OCI-LY1 (cell line): ENCODE results near the gene UTP3.

Source experiments
- EZH2 ChIP-seq: fragments of 200-600 bp; sonication (generic), shearing (Covaris generic); IDR thresholded peaks from 2 replicates; pipeline ENCODE4 v1.8.0; 2017; ENCODE audit warnings: borderline replicate concordance, mixed run types, mild to moderate bottlenecking, antibody characterized with exemption, low read length, moderate library complexity, mixed read lengths
- TF ChIP-seq, protein P1 (sequence below): fragments of 200-600 bp; sonication (generic), shearing (Covaris generic); IDR thresholded peaks from 2 replicates; pipeline ENCODE4 v1.5.1; 2017; ENCODE audit warnings: mild to moderate bottlenecking, antibody characterized with exemption, low read length, moderate library complexity, mixed read lengths

DNA sequence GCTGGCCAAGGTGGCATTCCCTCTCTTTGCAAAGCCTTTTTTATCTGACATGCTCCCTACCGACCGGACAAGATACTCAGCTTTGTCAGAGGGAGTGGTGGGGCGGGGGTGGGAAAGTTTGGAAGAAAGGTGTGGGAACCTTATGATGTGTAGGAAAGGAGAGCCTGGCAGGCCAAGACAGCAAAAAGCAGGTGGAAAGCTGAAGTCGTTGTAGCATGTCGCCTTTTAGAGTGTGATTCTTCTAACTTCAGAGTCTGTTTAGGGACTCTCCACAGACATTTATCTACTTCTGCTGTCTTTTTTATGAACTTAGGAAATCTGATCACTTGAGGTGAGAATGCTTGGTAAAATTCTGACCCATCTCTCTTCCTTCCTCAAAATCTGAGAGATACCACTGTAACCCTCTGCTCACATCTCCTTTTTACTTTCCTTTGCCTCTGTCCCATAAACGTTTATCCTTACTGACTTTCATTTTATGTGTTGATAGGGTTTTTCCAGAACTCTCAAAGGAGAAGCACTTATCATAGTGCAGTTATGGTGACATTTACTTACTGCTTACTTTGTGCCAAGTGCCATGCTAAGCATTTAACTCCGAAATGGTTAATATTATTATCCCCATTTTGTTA is 25.2 kb downstream of the UTP3 start:
- TF ChIP-seq, protein P1, sequence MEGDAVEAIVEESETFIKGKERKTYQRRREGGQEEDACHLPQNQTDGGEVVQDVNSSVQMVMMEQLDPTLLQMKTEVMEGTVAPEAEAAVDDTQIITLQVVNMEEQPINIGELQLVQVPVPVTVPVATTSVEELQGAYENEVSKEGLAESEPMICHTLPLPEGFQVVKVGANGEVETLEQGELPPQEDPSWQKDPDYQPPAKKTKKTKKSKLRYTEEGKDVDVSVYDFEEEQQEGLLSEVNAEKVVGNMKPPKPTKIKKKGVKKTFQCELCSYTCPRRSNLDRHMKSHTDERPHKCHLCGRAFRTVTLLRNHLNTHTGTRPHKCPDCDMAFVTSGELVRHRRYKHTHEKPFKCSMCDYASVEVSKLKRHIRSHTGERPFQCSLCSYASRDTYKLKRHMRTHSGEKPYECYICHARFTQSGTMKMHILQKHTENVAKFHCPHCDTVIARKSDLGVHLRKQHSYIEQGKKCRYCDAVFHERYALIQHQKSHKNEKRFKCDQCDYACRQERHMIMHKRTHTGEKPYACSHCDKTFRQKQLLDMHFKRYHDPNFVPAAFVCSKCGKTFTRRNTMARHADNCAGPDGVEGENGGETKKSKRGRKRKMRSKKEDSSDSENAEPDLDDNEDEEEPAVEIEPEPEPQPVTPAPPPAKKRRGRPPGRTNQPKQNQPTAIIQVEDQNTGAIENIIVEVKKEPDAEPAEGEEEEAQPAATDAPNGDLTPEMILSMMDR, result no peak
- no peak for TF ChIP-seq EZH2
